HUES6 (cell line): ENCODE data around the gene COL13A1.

ENCODE experiments used
- H3K27ac ChIP-seq: 2 replicates; pipeline ENCODE4 v1.7.0; 2013; ENCODE audit warnings: low read depth, mild to moderate bottlenecking, low read length, inconsistent platforms
- H3K27me3 ChIP-seq: 2 replicates; pipeline ENCODE4 v1.6.1; 2013; ENCODE audit warnings: low read length; ENCODE audit not compliant: control insufficient read depth, insufficient read depth
- H3K36me3 ChIP-seq: 2 replicates; pipeline ENCODE4 v1.6.1; 2013; ENCODE audit warnings: low read length; ENCODE audit not compliant: control insufficient read depth, insufficient read depth
- H3K4me1 ChIP-seq: 2 replicates; pipeline ENCODE4 v1.6.1; 2013; ENCODE audit warnings: low read length; ENCODE audit not compliant: control insufficient read depth, insufficient read depth
- H3K4me3 ChIP-seq: 2 replicates; pipeline ENCODE4 v1.5.1; 2013; ENCODE audit warnings: low read depth, low read length
- H3K9ac ChIP-seq: one replicate; pipeline ENCODE4 v1.6.1; 2013; ENCODE audit warnings: mild to moderate bottlenecking, low read length
- H3K9me3 ChIP-seq: 2 replicates; pipeline ENCODE4 v1.6.1; 2013; ENCODE audit warnings: low read depth, low read length; ENCODE audit not compliant: control insufficient read depth, insufficient read depth

COL13A1 gene

GRCh38 chr10:69791812-69792211, 9.9 kb upstream of the COL13A1 start:
- no peaks in the 10 kb centered on the region for H3K36me3 ChIP-seq
- H3K27me3 ChIP-seq = no peaks in the 10 kb centered on the region

DNA sequence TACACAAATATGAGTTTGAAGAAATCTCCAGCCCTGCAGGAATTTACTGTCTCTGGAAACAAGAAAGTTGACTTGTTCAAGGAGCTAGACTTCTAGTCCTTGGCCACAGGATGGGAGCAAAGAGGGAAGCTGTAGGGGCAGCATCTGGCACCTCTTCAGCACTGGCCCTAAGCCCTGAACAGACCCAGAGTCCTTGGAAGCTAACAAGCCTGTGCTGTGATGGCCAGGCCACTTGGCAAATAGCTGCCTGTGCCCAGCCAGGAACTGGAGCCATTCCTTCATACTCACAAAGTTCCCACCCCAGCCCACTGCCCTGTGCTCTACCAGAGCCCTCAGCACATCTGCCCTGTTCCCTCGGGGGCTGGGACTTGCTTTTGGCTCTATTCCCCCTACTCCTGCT, 9.4 kb upstream of the COL13A1 start:
- Histone ChIP-seq H3K36me3 (no peaks in the 10 kb centered on the region), H3K9me3 (peaks cover 21% of the 10 kb centered on the region), H3K4me1 (no peaks in the 10 kb centered on the region), H3K4me3 (no peak overlapping the region), H3K27ac (no peak overlapping the region), H3K27me3 (no peaks in the 10 kb centered on the region), H3K9ac (no peak overlapping the region)

More at GRCh38 chr10:69791812-69792211, 9.9 kb upstream of the COL13A1 start:
- Histone ChIP-seq H3K9ac (no peak overlapping the region), H3K27ac (no peak overlapping the region), H3K9me3 (peaks cover 21% of the 10 kb centered on the region), H3K4me3 (no peak overlapping the region), H3K4me1 (no peaks in the 10 kb centered on the region)

DNA sequence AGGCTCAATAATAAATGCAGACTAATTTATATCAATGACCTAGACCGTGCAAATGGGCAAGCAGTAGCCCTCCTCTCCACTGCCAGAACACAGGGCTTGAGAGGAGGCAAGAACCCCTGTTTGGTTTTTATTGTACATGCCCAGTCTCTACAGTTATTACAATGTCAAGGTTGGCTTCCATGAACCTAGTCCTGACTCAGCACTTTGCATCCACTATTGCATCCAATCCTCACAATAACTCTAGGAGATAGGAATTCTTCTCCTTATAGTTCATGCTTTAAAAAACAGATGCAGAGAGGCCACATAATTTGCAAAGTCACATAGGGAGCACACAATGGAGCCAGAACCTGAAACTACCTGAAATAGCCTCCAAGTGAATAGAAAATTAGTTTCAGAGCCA, 7.0 kb upstream of the COL13A1 start:
- Histone ChIP-seq H3K27ac (no peak overlapping the region), H3K27me3 (no peaks in the 10 kb centered on the region), H3K4me3 (no peak overlapping the region), H3K9ac (no peak overlapping the region), H3K4me1 (peaks cover 4% of the 10 kb centered on the region; the same call in 1 of the 2 replicates), H3K9me3 (peaks cover 21% of the 10 kb centered on the region), H3K36me3 (no peaks in the 10 kb centered on the region)

DNA sequence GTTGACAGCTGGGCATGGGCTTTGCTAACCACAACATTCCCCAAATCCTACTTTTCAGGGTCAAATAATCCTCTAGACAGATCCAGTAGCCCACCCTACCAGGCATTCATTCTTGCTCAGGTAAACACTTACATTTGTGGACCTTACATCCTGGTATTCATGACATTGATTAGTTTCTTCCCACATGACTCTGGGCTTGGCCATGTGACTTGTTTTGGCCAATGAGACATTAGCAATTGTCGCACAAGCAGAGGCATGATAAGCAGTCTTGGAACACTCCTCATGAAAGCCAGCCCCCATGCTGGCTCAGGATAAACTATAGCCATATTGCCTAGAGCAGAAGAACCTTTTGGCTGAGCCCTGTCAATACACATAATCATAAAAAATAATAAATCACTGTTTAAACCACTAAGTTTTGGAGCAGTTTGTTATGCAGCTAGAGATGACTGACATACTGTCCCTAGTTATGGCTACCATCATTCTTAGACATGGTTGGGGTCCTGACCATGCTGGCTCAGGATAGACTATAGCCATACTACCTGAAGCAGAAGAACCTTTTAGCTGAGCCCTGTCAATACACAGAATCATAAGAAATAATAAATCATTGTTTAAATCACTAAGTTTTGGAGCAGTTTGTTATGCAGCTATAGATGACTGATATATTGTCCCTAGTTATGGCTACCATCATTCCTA, 6.3 kb upstream of the COL13A1 start:
- H3K4me1 ChIP-seq = peaks cover 9% of the 10 kb centered on the region; the same call in 1 of the 2 replicates
- H3K27me3 ChIP-seq = no peaks in the 10 kb centered on the region
- H3K36me3 ChIP-seq = no peaks in the 10 kb centered on the region
- no peak overlapping the region for H3K4me3 ChIP-seq
- H3K9ac ChIP-seq = no peak overlapping the region
- H3K27ac ChIP-seq = no peak overlapping the region
- H3K9me3 ChIP-seq = peaks cover 21% of the 10 kb centered on the region

DNA sequence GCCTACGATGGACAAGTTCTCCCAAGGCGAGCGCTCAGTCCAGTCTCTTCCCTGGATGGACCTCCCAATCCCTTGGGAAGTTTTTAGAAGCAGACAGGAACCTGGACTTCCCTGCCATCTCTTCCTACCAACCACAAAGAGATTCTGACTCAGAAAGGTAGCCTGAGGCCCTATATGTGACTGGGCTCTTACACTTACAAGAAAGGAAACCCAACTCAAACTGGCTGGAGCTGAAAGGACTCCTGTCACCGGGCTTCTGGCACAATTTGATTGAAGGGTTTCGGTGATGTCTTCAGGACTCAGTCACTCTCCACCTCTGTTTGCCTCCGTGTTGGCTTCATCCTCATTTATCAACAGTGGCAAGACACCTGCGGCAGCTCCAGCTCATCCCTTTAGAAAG, 3.7 kb upstream of the COL13A1 start:
- H3K9me3 ChIP-seq = peaks cover 21% of the 10 kb centered on the region
- no peaks in the 10 kb centered on the region for H3K36me3 ChIP-seq
- H3K27me3 ChIP-seq = peaks cover 12% of the 10 kb centered on the region
- no peak overlapping the region for H3K27ac ChIP-seq
- H3K4me3 ChIP-seq = no peak overlapping the region
- H3K4me1 ChIP-seq = peaks cover 16% of the 10 kb centered on the region
- H3K9ac ChIP-seq = no peak overlapping the region

DNA sequence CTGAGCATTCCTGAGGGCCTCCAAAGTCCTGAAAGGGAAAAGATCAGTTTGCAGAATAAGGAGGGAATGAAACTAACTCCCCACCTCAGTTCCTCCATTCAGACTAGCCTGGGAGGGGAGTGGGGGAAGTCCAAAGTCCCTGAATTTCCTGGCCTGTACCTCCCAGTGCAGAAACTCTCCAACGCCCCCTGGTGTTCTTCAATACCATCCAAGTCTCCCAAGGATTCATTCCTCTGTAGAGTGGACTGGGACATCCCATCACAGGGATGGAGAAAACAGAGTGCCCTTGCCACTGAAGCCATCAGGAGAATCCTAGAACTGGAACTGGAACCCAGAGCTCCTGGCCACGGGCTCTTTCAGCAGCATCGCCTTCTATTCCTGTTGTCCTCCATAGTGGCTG, 1.6 kb upstream of the COL13A1 start:
- H3K27ac ChIP-seq = no peak overlapping the region
- no peak overlapping the region for H3K9ac ChIP-seq
- no peaks in the 10 kb centered on the region for H3K36me3 ChIP-seq
- no peak overlapping the region for H3K4me3 ChIP-seq
- H3K4me1 ChIP-seq = peaks cover 29% of the 10 kb centered on the region
- H3K9me3 ChIP-seq = peaks cover 15% of the 10 kb centered on the region
- peaks cover 32% of the 10 kb centered on the region for H3K27me3 ChIP-seq

- Histone ChIP-seq H3K27me3 (peaks cover 38% of the 10 kb centered on the region), H3K9ac (no peak overlapping the region), H3K4me1 (peaks cover 30% of the 10 kb centered on the region), H3K9me3 (peaks cover 9% of the 10 kb centered on the region), H3K27ac (no peak overlapping the region), H3K36me3 (no peaks in the 10 kb centered on the region), H3K4me3 (peak overlapping the region; percentile 82; the same call in 1 of the 2 replicates)
Measured at GRCh38 chr10:69800665-69801064, 1.0 kb upstream of the COL13A1 start.

GRCh38 chr10:69801094-69801433, 642 bp upstream of the COL13A1 start:
- Histone ChIP-seq H3K36me3 (no peaks in the 10 kb centered on the region), H3K27me3 (peaks cover 39% of the 10 kb centered on the region), H3K4me1 (peaks cover 34% of the 10 kb centered on the region), H3K4me3 (peak overlapping the region; percentile 82), H3K9ac (peak overlapping the region; percentile 34), H3K9me3 (peaks cover 5% of the 10 kb centered on the region; the same call in 1 of the 2 replicates), H3K27ac (no peak overlapping the region)

DNA sequence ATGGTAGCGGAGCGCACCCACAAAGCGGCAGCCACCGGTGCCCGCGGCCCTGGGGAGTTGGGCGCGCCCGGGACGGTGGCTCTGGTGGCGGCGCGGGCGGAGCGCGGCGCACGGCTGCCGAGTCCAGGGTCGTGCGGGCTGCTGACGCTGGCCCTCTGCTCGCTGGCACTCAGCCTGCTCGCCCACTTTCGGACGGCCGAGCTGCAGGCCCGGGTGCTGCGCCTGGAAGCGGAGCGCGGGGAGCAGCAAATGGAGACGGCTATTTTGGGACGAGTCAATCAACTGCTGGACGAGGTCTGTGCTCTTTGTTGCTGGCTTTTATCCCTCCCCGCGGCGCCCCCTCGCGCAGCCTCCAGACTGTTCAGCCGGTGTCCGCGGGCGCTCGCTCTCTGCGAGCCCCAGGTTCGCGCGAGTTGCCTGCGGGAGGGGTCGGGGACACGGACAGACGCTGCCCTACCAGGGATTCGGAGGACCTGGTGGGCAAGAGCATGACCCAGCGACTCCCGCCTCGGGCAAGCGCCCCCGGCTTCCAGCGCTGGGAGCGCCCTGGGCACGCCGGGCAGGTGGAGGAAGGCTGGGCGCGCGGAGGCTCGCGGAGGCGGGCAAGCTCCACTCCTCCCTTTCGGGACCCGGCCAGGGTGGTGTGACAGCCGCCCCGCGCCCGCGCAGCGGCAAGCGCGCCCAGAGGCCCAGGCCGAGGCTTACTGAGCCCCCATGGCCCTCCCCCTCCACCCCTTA, 887 bp downstream of the COL13A1 start:
- H3K36me3 ChIP-seq = no peaks in the 10 kb centered on the region
- no peak overlapping the region for H3K27ac ChIP-seq
- H3K27me3 ChIP-seq = peaks cover 39% of the 10 kb centered on the region
- peaks cover 43% of the 10 kb centered on the region for H3K4me1 ChIP-seq
- H3K4me3 ChIP-seq = peak overlapping the region; percentile 82
- peak overlapping the region; percentile 64 for H3K9ac ChIP-seq
- no peaks in the 10 kb centered on the region for H3K9me3 ChIP-seq

GRCh38 chr10:69803809-69804208, 2.1 kb downstream of the COL13A1 start:
- H3K9ac ChIP-seq = no peak overlapping the region
- no peak overlapping the region for H3K27ac ChIP-seq
- H3K9me3 ChIP-seq = no peaks in the 10 kb centered on the region
- peak overlapping the region; percentile 82; the same call in 1 of the 2 replicates for H3K4me3 ChIP-seq
- H3K36me3 ChIP-seq = no peaks in the 10 kb centered on the region
- H3K27me3 ChIP-seq = peaks cover 39% of the 10 kb centered on the region
- H3K4me1 ChIP-seq = peaks cover 45% of the 10 kb centered on the region

DNA sequence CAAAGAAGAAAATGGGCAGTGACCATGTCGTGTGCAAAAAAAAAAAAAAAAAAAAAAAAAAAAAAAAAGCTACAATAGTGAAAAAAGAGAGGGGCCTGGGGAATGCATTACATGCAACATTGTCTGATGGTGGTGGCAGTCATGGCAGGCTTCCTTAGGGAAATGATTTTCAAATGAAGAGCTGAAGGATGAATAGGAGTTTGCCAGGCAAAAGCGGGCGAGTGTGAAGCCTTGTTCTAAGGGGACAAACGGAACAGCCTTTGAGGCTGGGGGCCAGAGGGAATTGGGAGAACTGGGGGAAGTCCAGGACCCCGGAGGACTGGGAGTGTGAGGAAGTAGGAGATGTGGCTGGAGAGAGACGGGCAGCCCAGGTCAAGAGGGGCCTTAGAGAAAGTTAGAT, 3.1 kb downstream of the COL13A1 start:
- H3K27ac ChIP-seq = no peak overlapping the region
- no peaks in the 10 kb centered on the region for H3K36me3 ChIP-seq
- H3K4me1 ChIP-seq = peaks cover 44% of the 10 kb centered on the region
- H3K27me3 ChIP-seq = peaks cover 39% of the 10 kb centered on the region
- H3K9me3 ChIP-seq = no peaks in the 10 kb centered on the region
- no peak overlapping the region for H3K4me3 ChIP-seq
- no peak overlapping the region for H3K9ac ChIP-seq
